Astrocyte (in vitro differentiated cells and primary cell): ENCODE measurements around the gene ZNF444.

Experiments
- EZH2 ChIP-seq: IDR thresholded peaks from 2 replicates; pipeline ENCODE4 v1.6.1; 2012; ENCODE audit warnings: mild to moderate bottlenecking, low read length, inconsistent platforms; ENCODE audit not compliant: insufficient read depth
- TF ChIP-seq, protein P1 (sequence below): IDR thresholded peaks from 2 replicates; pipeline ENCODE4 v1.5.1; 2011; ENCODE audit warnings: low read depth, mild to moderate bottlenecking, inconsistent platforms, low read length, moderate library complexity; ENCODE audit not compliant: insufficient read depth

DNA sequence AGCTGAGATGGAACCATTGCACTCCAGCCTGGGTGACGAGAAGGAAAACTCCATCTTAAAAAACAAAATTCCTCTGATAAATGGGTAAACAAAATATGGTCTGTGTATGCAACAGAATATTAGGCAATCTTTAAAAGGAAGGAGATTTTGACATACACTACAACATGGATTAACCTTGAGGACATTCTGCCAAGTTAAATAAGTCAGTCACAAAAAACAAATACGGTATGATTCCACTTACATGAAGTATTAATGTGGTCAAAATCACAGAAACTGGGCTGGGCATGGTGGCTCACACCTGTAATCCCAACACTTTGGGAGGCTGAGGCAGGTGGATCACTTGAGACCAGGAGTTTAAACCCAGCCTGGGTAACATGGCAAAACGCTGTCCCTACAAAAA lies 3.0 kb upstream of the ZNF444 start:
- TF ChIP-seq, protein P1, sequence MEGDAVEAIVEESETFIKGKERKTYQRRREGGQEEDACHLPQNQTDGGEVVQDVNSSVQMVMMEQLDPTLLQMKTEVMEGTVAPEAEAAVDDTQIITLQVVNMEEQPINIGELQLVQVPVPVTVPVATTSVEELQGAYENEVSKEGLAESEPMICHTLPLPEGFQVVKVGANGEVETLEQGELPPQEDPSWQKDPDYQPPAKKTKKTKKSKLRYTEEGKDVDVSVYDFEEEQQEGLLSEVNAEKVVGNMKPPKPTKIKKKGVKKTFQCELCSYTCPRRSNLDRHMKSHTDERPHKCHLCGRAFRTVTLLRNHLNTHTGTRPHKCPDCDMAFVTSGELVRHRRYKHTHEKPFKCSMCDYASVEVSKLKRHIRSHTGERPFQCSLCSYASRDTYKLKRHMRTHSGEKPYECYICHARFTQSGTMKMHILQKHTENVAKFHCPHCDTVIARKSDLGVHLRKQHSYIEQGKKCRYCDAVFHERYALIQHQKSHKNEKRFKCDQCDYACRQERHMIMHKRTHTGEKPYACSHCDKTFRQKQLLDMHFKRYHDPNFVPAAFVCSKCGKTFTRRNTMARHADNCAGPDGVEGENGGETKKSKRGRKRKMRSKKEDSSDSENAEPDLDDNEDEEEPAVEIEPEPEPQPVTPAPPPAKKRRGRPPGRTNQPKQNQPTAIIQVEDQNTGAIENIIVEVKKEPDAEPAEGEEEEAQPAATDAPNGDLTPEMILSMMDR: no peak
- no peak for TF ChIP-seq EZH2
